AG20443 (cell line): ENCODE data around the gene ARHGAP45.
"Not testable (repeated sequence)": the region's sequence is repeated elsewhere in the genome, so short reads cannot be mapped to it uniquely, and the experiment has no call there.

Source experiments
- DNase-seq: peaks from one replicate; pipeline ENCODE4 v3.0.0; 2012; ENCODE audit warnings: low spot score, mixed read lengths

The ARHGAP45 gene

GRCh38 chr19:1105008-1105872 lies 38.3 kb downstream of the ARHGAP45 start:
- peak; percentile 38 for DNase-seq

- DNase-seq, result no peak
These were observed 39.2 kb downstream of the ARHGAP45 start for GRCh38 chr19:1105873-1106840.

GRCh38 chr19:1106841-1107660 lies 40.1 kb downstream of the ARHGAP45 start:
- DNase-seq, result no peak

GRCh38 chr19:1107661-1108261 lies 40.8 kb downstream of the ARHGAP45 start:
- DNase-seq, result no peak

GRCh38 chr19:1108291-1109031 lies 41.5 kb downstream of the ARHGAP45 start:
- DNase-seq, result no peak

GRCh38 chr19:1109032-1109551 lies 42.1 kb downstream of the ARHGAP45 start:
- DNase-seq, result no peak

- DNase-seq, result no peak
These were observed 43.0 kb downstream of the ARHGAP45 start for GRCh38 chr19:1109697-1110671.

GRCh38 chr19:1110809-1111640 lies 44.1 kb downstream of the ARHGAP45 start:
- no peak for DNase-seq

- DNase-seq, result no peak
These were observed 44.8 kb downstream of the ARHGAP45 start for GRCh38 chr19:1111641-1112267.

- no peak for DNase-seq
These were observed 45.5 kb downstream of the ARHGAP45 start for GRCh38 chr19:1112268-1113029.

- peak; percentile 96 for DNase-seq
These were observed 46.3 kb downstream of the ARHGAP45 start for GRCh38 chr19:1113030-1113985.

GRCh38 chr19:1113986-1114483 lies 47.1 kb downstream of the ARHGAP45 start:
- no peak for DNase-seq

GRCh38 chr19:1114728-1115127 lies 47.8 kb downstream of the ARHGAP45 start:
- DNase-seq, result not testable (repeated sequence)

- DNase-seq, result no peak
These were observed 48.9 kb downstream of the ARHGAP45 start for GRCh38 chr19:1115646-1116420.
